Breast epithelium (tissue), 4 donors: ENCODE results near the gene ADAM12. TPM values are rescaled to one million over a fixed set of nuclear protein-coding genes. Genes with fewer than 3 reads are reported as not detected.

ENCODE experiments used
- DNase-seq, 2 donors: peaks; one replicate each; pipeline ENCODE4 v3.0.0-alpha.2; 2019; ENCODE audit warnings: low spot score in 2 of 2
- H3K27ac ChIP-seq, 2 donors: fragments of 200-600 bp; sonication (generic) in 1 of 2; one replicate each; pipeline ENCODE4 v1.5.1; 2016 to 2019; ENCODE audit warnings: mild to moderate bottlenecking in 1 of 2
- H3K27me3 ChIP-seq, 2 donors: fragments of 200-600 bp; sonication (generic) in 1 of 2; one replicate each; pipeline versions ENCODE4 v1.5.1 to v1.6.0; 2017 to 2019; ENCODE audit warnings: control low read depth in 1 of 2, mild to moderate bottlenecking in 1 of 2
- H3K36me3 ChIP-seq: fragments of 200-600 bp; one replicate; pipeline ENCODE4 v1.5.1; 2019
- H3K4me1 ChIP-seq, 2 donors: fragments of 200-600 bp; sonication (generic); one replicate each; pipeline ENCODE4 v1.5.1; 2016 to 2019; ENCODE audit warnings: control low read depth in 1 of 2
- H3K4me3 ChIP-seq, 3 donors: fragments of 200-600 bp; sonication (generic); 1 replicate in 2 of 3; 2 replicates in 1 of 3; pipeline ENCODE4 v1.5.1; 2016 to 2019; ENCODE audit warnings: mild to moderate bottlenecking in 3 of 3, moderate library complexity in 2 of 3
- H3K9me3 ChIP-seq, 2 donors: fragments of 200-600 bp; sonication (generic) in 1 of 2; one replicate each; pipeline ENCODE4 v1.5.1; 2016 to 2019; ENCODE audit warnings: control low read depth in 1 of 2
- POLR2A ChIP-seq: fragments of 450-650 bp; IDR thresholded peaks from one replicate; pipeline ENCODE4 v1.6.1; 2016; ENCODE audit warnings: antibody characterized with exemption, mild to moderate bottlenecking, moderate library complexity
- POLR2AphosphoS5 ChIP-seq, 3 donors: sonication (generic); formaldehyde crosslinking; IDR thresholded peaks; one replicate each; pipeline ENCODE4 v1.6.1; 2017; ENCODE audit warnings: antibody characterized with exemption in 3 of 3
- intact Hi-C: fragments of 100-400 bp; cut with DNase I; formaldehyde crosslinking; loops from one replicate; pipeline ENCODE4 v1.15.1; 2023; ENCODE audit warnings: low total_unique reads
- total RNA-seq, 3 donors: library from RNA; depleted of rRNA; stranded (reverse); fragments of >200 nt; gene quantifications; one replicate each; pipeline ENCODE4 v1.1.0, GENCODE V29; 2016
- TF ChIP-seq, protein P1 (sequence below), 3 donors: fragments of 450-650 bp; IDR thresholded peaks; one replicate each; pipeline ENCODE4 v1.5.1; 2016 to 2017; ENCODE audit warnings: antibody characterized with exemption in 3 of 3, mild to moderate bottlenecking in 3 of 3, moderate library complexity in 3 of 3

Gene ADAM12
- total RNA-seq, 3 donors from 2014 or later = 8.6 to 16.4 (median 13.9) TPM

DNA sequence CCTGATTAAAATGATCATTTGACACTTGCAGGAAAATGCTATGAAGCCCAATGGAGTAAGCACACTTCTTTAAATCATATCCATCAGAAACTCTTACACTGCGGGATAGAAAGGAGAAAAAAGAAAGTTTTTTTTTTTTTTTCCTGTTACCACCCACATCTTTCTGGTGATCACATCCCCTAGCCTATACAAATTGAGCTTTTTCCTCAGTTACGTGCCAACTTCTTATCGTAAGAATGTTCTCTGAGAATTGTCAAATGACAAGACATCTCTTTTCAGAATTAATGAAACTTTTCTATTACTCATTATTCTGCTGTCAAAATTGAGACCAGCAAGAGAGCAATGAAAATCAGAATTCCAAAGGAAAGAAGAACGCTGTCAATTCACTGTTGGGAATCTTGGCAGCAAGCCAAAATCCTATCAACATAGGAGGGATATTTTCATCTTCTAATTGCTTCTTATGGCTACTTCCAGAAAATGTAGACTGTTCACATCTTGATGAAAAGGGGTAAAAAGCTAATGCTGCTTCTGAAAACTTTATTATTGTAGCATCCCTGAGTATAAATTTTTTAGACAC, 179.5 kb downstream of the ADAM12 start:
- Histone ChIP-seq H3K27ac (no peak overlapping the region), H3K36me3 (no peaks in the 10 kb centered on the region), H3K27me3 (no peaks in the 10 kb centered on the region), H3K4me3 (no peak overlapping the region), H3K4me1 (no peaks in the 10 kb centered on the region), H3K9me3 (no peaks in the 10 kb centered on the region)
- no peak for DNase-seq
- intact Hi-C loops = no loop called here
- TF ChIP-seq POLR2A (no peak), POLR2AphosphoS5 (IDR thresholded peaks at IDR 0.05) (no peak)
- TF ChIP-seq, protein P1, sequence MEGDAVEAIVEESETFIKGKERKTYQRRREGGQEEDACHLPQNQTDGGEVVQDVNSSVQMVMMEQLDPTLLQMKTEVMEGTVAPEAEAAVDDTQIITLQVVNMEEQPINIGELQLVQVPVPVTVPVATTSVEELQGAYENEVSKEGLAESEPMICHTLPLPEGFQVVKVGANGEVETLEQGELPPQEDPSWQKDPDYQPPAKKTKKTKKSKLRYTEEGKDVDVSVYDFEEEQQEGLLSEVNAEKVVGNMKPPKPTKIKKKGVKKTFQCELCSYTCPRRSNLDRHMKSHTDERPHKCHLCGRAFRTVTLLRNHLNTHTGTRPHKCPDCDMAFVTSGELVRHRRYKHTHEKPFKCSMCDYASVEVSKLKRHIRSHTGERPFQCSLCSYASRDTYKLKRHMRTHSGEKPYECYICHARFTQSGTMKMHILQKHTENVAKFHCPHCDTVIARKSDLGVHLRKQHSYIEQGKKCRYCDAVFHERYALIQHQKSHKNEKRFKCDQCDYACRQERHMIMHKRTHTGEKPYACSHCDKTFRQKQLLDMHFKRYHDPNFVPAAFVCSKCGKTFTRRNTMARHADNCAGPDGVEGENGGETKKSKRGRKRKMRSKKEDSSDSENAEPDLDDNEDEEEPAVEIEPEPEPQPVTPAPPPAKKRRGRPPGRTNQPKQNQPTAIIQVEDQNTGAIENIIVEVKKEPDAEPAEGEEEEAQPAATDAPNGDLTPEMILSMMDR (IDR thresholded peaks at IDR 0.05) = no peak

DNA sequence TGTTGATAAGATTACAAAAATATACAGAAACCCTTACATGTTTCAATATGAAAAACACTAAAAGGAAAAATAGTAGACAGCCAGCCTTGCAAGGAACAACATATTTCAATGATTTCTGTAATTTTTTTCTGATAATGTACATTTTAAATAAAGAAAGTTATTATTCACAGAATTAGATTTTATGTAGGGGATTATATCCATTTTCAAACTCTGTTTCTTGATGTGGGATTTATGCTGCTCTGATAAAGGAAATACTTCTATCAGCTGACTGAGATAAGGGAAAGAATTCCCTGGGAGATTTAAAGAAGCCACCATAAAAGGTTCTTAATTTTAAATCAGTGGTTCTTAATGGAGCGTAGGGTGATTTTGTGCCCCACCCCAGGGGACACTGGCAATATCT, 180.4 kb downstream of the ADAM12 start:
- intact Hi-C loops = no loop called here
- H3K9me3 ChIP-seq = no peaks in the 10 kb centered on the region
- H3K27me3 ChIP-seq = no peaks in the 10 kb centered on the region
- H3K27ac ChIP-seq = no peak overlapping the region
- H3K4me1 ChIP-seq = no peaks in the 10 kb centered on the region
- no peak overlapping the region for H3K4me3 ChIP-seq
- TF ChIP-seq, protein P1 (IDR thresholded peaks at IDR 0.05) = no peak
- TF ChIP-seq POLR2A (no peak), POLR2AphosphoS5 (IDR thresholded peaks at IDR 0.05) (no peak)
- DNase-seq = no peak
- no peaks in the 10 kb centered on the region for H3K36me3 ChIP-seq

DNA sequence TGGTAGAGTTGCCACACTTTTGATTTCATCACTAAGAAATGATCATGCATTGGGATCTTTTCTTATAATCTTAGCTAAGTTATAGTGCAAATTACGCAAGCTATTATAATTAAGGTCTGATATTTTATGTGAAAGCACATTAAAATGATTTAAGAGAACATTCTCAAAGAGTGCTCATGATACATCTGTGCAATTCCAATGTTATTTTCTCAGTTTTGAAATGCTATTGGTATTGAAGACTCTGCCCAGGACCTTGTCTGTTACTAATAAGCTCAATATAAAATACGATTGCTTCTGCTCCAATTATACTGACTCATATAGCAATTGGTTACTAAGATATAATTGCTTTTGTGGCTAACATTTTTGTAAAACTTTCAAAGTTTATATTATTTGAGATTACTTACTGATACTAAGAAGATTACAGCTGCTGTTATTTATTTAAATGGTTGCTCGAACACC, 180.9 kb downstream of the ADAM12 start:
- Histone ChIP-seq H3K36me3 (no peaks in the 10 kb centered on the region), H3K9me3 (no peaks in the 10 kb centered on the region), H3K4me1 (no peaks in the 10 kb centered on the region), H3K27ac (no peak overlapping the region), H3K4me3 (no peak overlapping the region), H3K27me3 (no peaks in the 10 kb centered on the region)
- TF ChIP-seq POLR2A = no peak
- TF ChIP-seq POLR2AphosphoS5 (IDR thresholded peaks at IDR 0.05) = no peak
- TF ChIP-seq, protein P1 (IDR thresholded peaks at IDR 0.05) = no peak
- intact Hi-C loops = no loop called here
- DNase-seq = no peak

DNA sequence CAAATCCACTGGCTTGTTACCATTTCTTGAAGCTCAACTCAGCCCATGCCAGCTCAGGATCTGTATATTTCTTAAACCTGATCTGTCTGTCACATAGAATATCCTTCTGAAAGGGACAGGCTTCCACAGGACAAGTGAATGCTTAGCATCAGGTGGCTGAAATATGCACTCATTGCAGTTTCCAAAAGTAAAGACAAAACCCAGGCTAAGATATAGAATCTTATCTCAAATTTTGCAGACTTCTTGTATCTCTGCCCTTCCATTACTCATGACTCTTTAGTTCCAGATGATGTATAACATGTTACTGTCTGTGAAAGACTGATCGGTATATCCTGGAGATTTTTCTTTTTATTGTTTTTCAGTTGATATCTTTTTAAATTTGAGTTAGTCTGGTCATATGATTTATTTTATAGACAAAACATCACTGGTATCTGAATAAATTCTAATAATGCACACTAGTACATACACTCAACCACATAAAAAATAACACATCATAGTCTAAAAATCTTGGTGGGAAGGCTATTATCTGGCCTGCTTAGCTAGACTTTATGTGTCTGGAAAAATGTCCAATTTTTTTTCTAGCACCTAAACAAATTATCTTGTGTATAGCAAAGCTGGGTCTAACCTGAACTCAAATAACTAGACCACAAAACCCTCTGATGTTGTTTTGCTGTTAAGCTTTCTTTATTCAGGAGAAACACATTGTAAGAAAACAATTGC, 182.6 kb downstream of the ADAM12 start:
- H3K36me3 ChIP-seq = no peaks in the 10 kb centered on the region
- no peaks in the 10 kb centered on the region for H3K27me3 ChIP-seq
- H3K9me3 ChIP-seq = no peaks in the 10 kb centered on the region
- TF ChIP-seq POLR2AphosphoS5 (IDR thresholded peaks at IDR 0.05) = no peak
- TF ChIP-seq, protein P1 (IDR thresholded peaks at IDR 0.05) = no peak
- no peak for TF ChIP-seq POLR2A
- intact Hi-C loops = no loop called here
- H3K4me1 ChIP-seq = no peaks in the 10 kb centered on the region
- peak overlapping the region in 1 of 2 donors; percentile 2 for H3K27ac ChIP-seq
- H3K4me3 ChIP-seq = no peak overlapping the region
- DNase-seq = no peak

DNA sequence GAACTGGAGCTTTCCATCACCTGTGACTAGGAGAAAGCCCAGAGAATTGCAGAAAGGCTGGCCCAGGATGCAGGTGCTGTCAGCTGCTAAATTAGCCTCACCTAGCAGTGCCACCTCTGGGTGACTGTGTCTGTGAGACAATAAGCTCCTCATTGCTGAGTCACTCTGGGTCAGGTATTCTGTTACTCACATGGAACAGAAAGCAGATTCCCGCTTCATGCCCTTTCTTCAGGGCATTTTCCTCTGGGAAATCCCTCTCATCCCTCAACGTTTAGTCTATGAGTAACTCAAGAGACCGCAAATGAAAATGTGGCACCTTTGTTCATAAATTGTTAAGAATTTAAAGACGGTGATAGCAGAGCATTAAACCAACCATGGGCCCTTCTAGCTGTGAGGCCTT, 184.0 kb downstream of the ADAM12 start:
- H3K27ac ChIP-seq = no peak overlapping the region
- no peaks in the 10 kb centered on the region for H3K4me1 ChIP-seq
- TF ChIP-seq, protein P1 (IDR thresholded peaks at IDR 0.05) = no peak
- TF ChIP-seq POLR2AphosphoS5 (IDR thresholded peaks at IDR 0.05) = no peak
- no peak for TF ChIP-seq POLR2A

More for the DNA sequence above, 184.0 kb downstream of the ADAM12 start:
- no peaks in the 10 kb centered on the region for H3K9me3 ChIP-seq
- intact Hi-C loops = no loop called here
- no peaks in the 10 kb centered on the region for H3K27me3 ChIP-seq
- DNase-seq = no peak
- H3K36me3 ChIP-seq = no peaks in the 10 kb centered on the region
- H3K4me3 ChIP-seq = no peak overlapping the region
